DMS 273 (cell line): Measurements from ENCODE around the gene NLRP14.
A peak's percentile ranks its signal among the peaks of the same experiment; 100 is the strongest.

Experiments
- DNase-seq: peaks from one replicate; lab custom pipeline; 2025; ENCODE audit not compliant: unreplicated experiment; lab: John Stamatoyannopoulos, UW

The NLRP14 gene

GRCh38 chr11:7020183-7020917, at the start of gene NLRP14, which contains the start of gene ZNF214:
Gene NLRP14, plus strand, starts transcription at chr11:7020479. Its CDS starts 18,108 bp downstream, at chr11:7038587.
Gene ZNF214, minus strand, starts transcription at chr11:7020346. Its CDS starts 17,511 bp downstream, at chr11:7002835.
- DNase-seq, result peak; percentile 55

GRCh38 chr11:6979365-6979764, 40.9 kb upstream of the NLRP14 start:
- no peak for DNase-seq

- no peak for DNase-seq
Measured at GRCh38 chr11:6986487-6986886, 33.8 kb upstream of the NLRP14 start.

- no peak for DNase-seq
Measured at GRCh38 chr11:6988506-6988905, 31.8 kb upstream of the NLRP14 start.

GRCh38 chr11:6991227-6991626, 29.1 kb upstream of the NLRP14 start:
- DNase-seq, result no peak

GRCh38 chr11:6992026-6992425, 28.3 kb upstream of the NLRP14 start:
- no peak for DNase-seq

- DNase-seq, result no peak
Measured at GRCh38 chr11:6992457-6993417, 27.5 kb upstream of the NLRP14 start.

GRCh38 chr11:6995703-6996102, 24.6 kb upstream of the NLRP14 start:
- no peak for DNase-seq

GRCh38 chr11:7004482-7004881, 15.8 kb upstream of the NLRP14 start:
- DNase-seq, result no peak

GRCh38 chr11:7014118-7014517, 6.2 kb upstream of the NLRP14 start:
- no peak for DNase-seq

GRCh38 chr11:7016011-7016410, 4.3 kb upstream of the NLRP14 start:
- DNase-seq, result no peak

- DNase-seq, result no peak
Measured at GRCh38 chr11:7019500-7020182, 638 bp upstream of the NLRP14 start.

- no peak for DNase-seq
Measured at GRCh38 chr11:7021318-7021717, 1.0 kb downstream of the NLRP14 start.

GRCh38 chr11:7028141-7028540, 7.9 kb downstream of the NLRP14 start:
- no peak for DNase-seq

GRCh38 chr11:7030836-7031235, 10.6 kb downstream of the NLRP14 start:
- DNase-seq, result no peak

GRCh38 chr11:7031471-7031871, 11.2 kb downstream of the NLRP14 start:
- DNase-seq, result no peak

- no peak for DNase-seq
Measured at GRCh38 chr11:7032692-7033091, 12.4 kb downstream of the NLRP14 start.

GRCh38 chr11:7034019-7034418, 13.7 kb downstream of the NLRP14 start:
- no peak for DNase-seq

GRCh38 chr11:7046474-7047175, 26.3 kb downstream of the NLRP14 start:
- no peak for DNase-seq

GRCh38 chr11:7050191-7050590, 29.9 kb downstream of the NLRP14 start:
- DNase-seq, result no peak
